H1 (cell line): Measurements from ENCODE around the gene ATP6V1C2. TPM values are rescaled to one million over a fixed set of nuclear protein-coding genes. Genes with fewer than 3 reads are reported as not detected.

ENCODE experiments used
- CTCF ChIA-PET: fragments of 300-600 bp; sonication (Branson Sonifier 250); formaldehyde crosslinking; loops from one replicate; lab custom pipeline; 2021; ENCODE audit not compliant: partially characterized antibody; lab: Charles Lee
- POLR2A ChIA-PET: fragments of 300-600 bp; sonication (Branson Sonifier 250); formaldehyde crosslinking; loops from one replicate; lab custom pipeline; 2021; ENCODE audit warnings: inconsistent platforms; ENCODE audit not compliant: partially characterized antibody; lab: Charles Lee
- DNase-seq, 2 experiments: peaks; one replicate each; pipeline versions ENCODE4 v3.0.0 to v3.0.0-alpha.2; 2010 to 2022; ENCODE audit warnings: low spot score in 2 of 2, low read depth in 1 of 2, mixed read lengths in 1 of 2
- FAIRE-seq: peaks from 2 replicates; lab custom pipeline; 2011; peaks lifted over from hg19 to GRCh38; lab: Jason Lieb, UNC
- H2AFZ ChIP-seq: 2 replicates; pipeline ENCODE4 v1.8.1; 2012; ENCODE audit warnings: low read length, inconsistent platforms
- H2AK5ac ChIP-seq: 2 replicates; pipeline ENCODE4 v1.6.1; 2013; ENCODE audit warnings: low read depth, low read length
- H2BK120ac ChIP-seq: replicated peaks from 2 replicates; pipeline ENCODE3; 2013; ENCODE audit warnings: low read depth, low read length, inconsistent platforms
- H2BK12ac ChIP-seq: 2 replicates; pipeline ENCODE4 v1.6.1; 2013; ENCODE audit warnings: low read depth, low read length
- H2BK15ac ChIP-seq: 2 replicates; pipeline ENCODE4 v1.6.1; 2013; ENCODE audit warnings: low read length
- H2BK20ac ChIP-seq: 2 replicates; pipeline ENCODE4 v1.6.1; 2013; ENCODE audit warnings: low read length
- H2BK5ac ChIP-seq: 2 replicates; pipeline ENCODE4 v1.6.1; 2013; ENCODE audit warnings: low read depth, low read length
- H3K14ac ChIP-seq: 2 replicates; pipeline ENCODE4 v1.6.1; 2013; ENCODE audit warnings: inconsistent platforms; ENCODE audit not compliant: insufficient read length
- H3K18ac ChIP-seq: 2 replicates; pipeline ENCODE4 v1.6.1; 2013; ENCODE audit warnings: low read length; ENCODE audit errors: extremely low read depth
- H3K23ac ChIP-seq: 2 replicates; pipeline ENCODE4 v1.6.1; 2013; ENCODE audit warnings: inconsistent platforms; ENCODE audit not compliant: insufficient read length
- H3K23me2 ChIP-seq: 2 replicates; pipeline ENCODE4 v1.6.1; 2013; ENCODE audit warnings: low read depth, low read length
- H3K27ac ChIP-seq: 2 replicates; pipeline ENCODE4 v1.6.1; 2011; ENCODE audit warnings: low read depth, low read length, inconsistent platforms
- H3K27me3 ChIP-seq, 4 experiments: replicated peaks in 1 of 4; 1 replicate in 1 of 4; 2 replicates in 3 of 4; pipeline versions ENCODE4 v1.6.1 to v1.8.1; 2011 to 2013; ENCODE audit warnings: low read length in 3 of 4, mild to moderate bottlenecking in 3 of 4, inconsistent platforms in 2 of 4, mixed read lengths in 2 of 4, moderate library complexity in 1 of 4; ENCODE audit not compliant: control insufficient read depth in 3 of 4, insufficient read depth in 3 of 4; ENCODE audit errors: extremely low read depth in 1 of 4
- H3K36me3 ChIP-seq, 4 experiments: 2 replicates each; pipeline versions ENCODE4 v1.6.1 to v1.8.1; 2011 to 2013; ENCODE audit warnings: mild to moderate bottlenecking in 4 of 4, low read length in 3 of 4, moderate library complexity in 2 of 4, control low read depth in 1 of 4, inconsistent platforms in 1 of 4; ENCODE audit not compliant: insufficient read depth in 4 of 4, control insufficient read depth in 2 of 4
- H3K4ac ChIP-seq: replicated peaks from 2 replicates; pipeline ENCODE3; 2013; ENCODE audit warnings: low read length, low read depth, mixed read lengths, inconsistent platforms; ENCODE audit not compliant: insufficient read length
- H3K4me1 ChIP-seq, 4 experiments: replicated peaks in 1 of 4; 1 replicate in 1 of 4; 2 replicates in 3 of 4; pipeline versions ENCODE4 v1.6.1 to v1.8.1; 2011 to 2013; ENCODE audit warnings: low read length in 3 of 4, inconsistent platforms in 2 of 4, mixed read lengths in 1 of 4; ENCODE audit not compliant: insufficient read depth in 4 of 4, control insufficient read depth in 3 of 4
- H3K4me2 ChIP-seq, 2 experiments: 2 replicates each; pipeline versions ENCODE4 v1.6.1 to v1.8.1; 2011 to 2013; ENCODE audit warnings: low read depth in 2 of 2, low read length in 2 of 2, control low read depth in 1 of 2, inconsistent platforms in 1 of 2, mild to moderate bottlenecking in 1 of 2; ENCODE audit not compliant: insufficient read depth in 1 of 2
- H3K4me3 ChIP-seq, 4 experiments: fragments of 200-600, 300-600 bp in 1 of 4; sonication (generic), shearing (Covaris generic), sonication (Bioruptor Twin) in 1 of 4; 2 replicates each; pipeline versions ENCODE4 v1.5.1 to v1.8.1; 2011 to 2016; ENCODE audit warnings: low read length in 4 of 4, low read depth in 3 of 4, control low read depth in 2 of 4, inconsistent platforms in 2 of 4, mild to moderate bottlenecking in 2 of 4, mixed read lengths in 1 of 4, moderate library complexity in 1 of 4; ENCODE audit not compliant: insufficient read depth in 2 of 4; ENCODE audit errors: extremely low read depth in 1 of 4
- H3K56ac ChIP-seq: replicated peaks from 2 replicates; pipeline ENCODE3; 2013; ENCODE audit warnings: low read depth, mild to moderate bottlenecking, mixed read lengths, low read length, inconsistent platforms; ENCODE audit not compliant: insufficient read length
- H3K79me1 ChIP-seq: 2 replicates; pipeline ENCODE4 v1.6.1; 2013; ENCODE audit warnings: low read depth, low read length, control low read depth
- H3K79me2 ChIP-seq, 2 experiments: 2 replicates each; pipeline versions ENCODE4 v1.6.1 to v1.8.1; 2012 to 2013; ENCODE audit warnings: low read length in 2 of 2, mild to moderate bottlenecking in 2 of 2, inconsistent platforms in 1 of 2; ENCODE audit not compliant: insufficient read depth in 2 of 2, control insufficient read depth in 1 of 2
- H3K9ac ChIP-seq, 4 experiments: replicated peaks in 1 of 4; 1 replicate in 1 of 4; 2 replicates in 3 of 4; pipeline versions ENCODE4 v1.6.1 to v1.8.1; 2011 to 2013; ENCODE audit warnings: low read depth in 3 of 4, low read length in 3 of 4, control low read depth in 2 of 4, mild to moderate bottlenecking in 2 of 4, moderate library complexity in 2 of 4, inconsistent platforms in 1 of 4; ENCODE audit errors: extremely low read depth in 1 of 4
- H3K9me3 ChIP-seq, 2 experiments: 2 replicates each; pipeline versions ENCODE4 v1.6.1 to v1.8.1; 2012 to 2013; ENCODE audit warnings: mild to moderate bottlenecking in 2 of 2, moderate library complexity in 2 of 2, control low read depth in 1 of 2, inconsistent platforms in 1 of 2, low read depth in 1 of 2, low read length in 1 of 2, mixed read lengths in 1 of 2; ENCODE audit not compliant: insufficient read depth in 2 of 2
- H4K20me1 ChIP-seq, 2 experiments: replicated peaks in 1 of 2; 2 replicates each; pipeline versions ENCODE3 to v1.8.1; 2011 to 2013; ENCODE audit warnings: inconsistent platforms in 2 of 2, low read length in 2 of 2, mild to moderate bottlenecking in 1 of 2; ENCODE audit not compliant: insufficient read depth in 2 of 2, control insufficient read depth in 1 of 2
- H4K5ac ChIP-seq: 2 replicates; pipeline ENCODE4 v1.6.1; 2013; ENCODE audit warnings: low read length, low read depth, mixed read lengths, inconsistent platforms; ENCODE audit not compliant: insufficient read length
- H4K8ac ChIP-seq: 2 replicates; pipeline ENCODE4 v1.8.0; 2013; ENCODE audit warnings: mild to moderate bottlenecking, moderate library complexity, low read length, inconsistent platforms; ENCODE audit not compliant: insufficient read depth; ENCODE audit errors: extremely low read depth
- H4K91ac ChIP-seq: replicated peaks from 2 replicates; pipeline ENCODE3; 2013; ENCODE audit warnings: low read length, mixed read lengths, inconsistent platforms; ENCODE audit not compliant: insufficient read length
- ASH2L ChIP-seq: fragments of 200-600, 300-600 bp; sonication (generic); IDR thresholded peaks from one replicate; pipeline ENCODE4 v1.7.1; 2017; ENCODE audit warnings: low read length
- CTBP2 ChIP-seq: IDR thresholded peaks from 2 replicates; pipeline ENCODE4 v1.7.0; 2011; ENCODE audit warnings: borderline replicate concordance, mild to moderate bottlenecking, moderate library complexity, mixed read lengths, low read length; ENCODE audit not compliant: insufficient read depth, insufficient read length
- FOSL1 ChIP-seq: IDR thresholded peaks from 2 replicates; pipeline ENCODE4 v1.6.1; 2011; ENCODE audit warnings: mild to moderate bottlenecking, low read depth, low read length, moderate library complexity; ENCODE audit not compliant: insufficient read depth
- JUN ChIP-seq: IDR thresholded peaks from 2 replicates; pipeline ENCODE4 v1.6.1; 2011; ENCODE audit warnings: low read depth, mild to moderate bottlenecking, improper control_type of control experiment, low read length
- RBBP5 ChIP-seq: IDR thresholded peaks from 2 replicates; pipeline ENCODE4 v1.7.1; 2012; ENCODE audit warnings: low read depth, mild to moderate bottlenecking, inconsistent platforms, low read length, moderate library complexity, borderline replicate concordance
- WGBS, 2 experiments: shearing (Covaris generic) in 1 of 2; methylation state at CpG; one replicate each; pipeline versions ENCODE4 v1.1.6 to v1.1.7; 2013 to 2015; ENCODE audit warnings: low lambda C conversion rate in 2 of 2, mixed read lengths in 2 of 2, inconsistent platforms in 1 of 2, low coverage in 1 of 2, missing lambda C conversion rate in 1 of 2; ENCODE audit not compliant: insufficient replicate concordance in 2 of 2, insufficient coverage in 1 of 2, insufficient read length in 1 of 2; ENCODE audit errors: extremely low coverage in 1 of 2, missing lambda C conversion rate in 1 of 2; 5-methylcytosine and 5-hydroxymethylcytosine counted together
- polyA plus RNA-seq, 7 experiments: library from polyadenylated mRNA; depleted of rRNA in 3 of 7; stranded (reverse) in 5 of 7; unstranded in 2 of 7; fragments of >200 nt in 5 of 7; fragments of 200-250 nt in 2 of 7; gene quantifications; 1 replicate in 5 of 7; 2 replicates in 1 of 7; 4 replicates in 1 of 7; pipeline versions ENCODE4 v1.2.1 to v1.2.3, GENCODE V29; 2011 to 2013; ENCODE audit warnings: missing spikeins in 2 of 7, mixed read lengths in 2 of 7
- total RNA-seq: library from RNA; stranded (reverse); fragmentation: NEBNext Ultra II Directional; extraction: Animal tissue kit (Norgen Biotek cat#: 25700); gene quantifications from 2 replicates; pipeline ENCODE4 v1.2.1, GENCODE V29; 2021

The ATP6V1C2 gene
- total and polyA plus RNA-seq, 2 of the 8 experiments (the other 6 are each of a cell fraction or from before 2014, with no cell fraction given) = 0.29 to 0.74 TPM

DNA sequence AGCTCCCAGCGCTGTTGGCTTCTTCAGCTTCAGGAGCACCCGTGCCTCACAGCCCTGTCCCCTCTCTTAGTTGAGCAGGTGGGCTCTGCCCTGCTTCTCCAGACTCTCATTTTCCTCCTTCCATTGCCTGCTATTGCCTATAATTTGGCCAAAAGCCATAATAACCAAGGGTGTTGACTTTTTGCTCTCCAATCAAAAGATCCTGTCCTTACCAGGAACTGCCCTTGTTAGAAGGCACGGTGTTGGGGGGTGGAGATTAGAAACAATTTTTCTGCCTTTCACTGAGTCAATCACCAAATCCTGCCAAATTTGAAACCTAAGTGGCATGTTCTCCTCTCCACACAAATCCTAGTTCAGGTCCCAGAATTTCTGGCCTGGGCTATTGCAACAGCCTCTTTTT lies 107.9 kb downstream of the ATP6V1C2 start:
- no peak overlapping the region for H3K56ac ChIP-seq
- no peaks in the 10 kb centered on the region for H3K23me2 ChIP-seq
- no peak overlapping the region for H3K4me2 ChIP-seq
- H3K9me3 ChIP-seq = no peaks in the 10 kb centered on the region
- WGBS, 2 experiments = 92% methylated on average over 3 of the region's 3 CpGs; no CpG with 5 or more reads in 1 of the 2 experiments
- DNase-seq (no peak), FAIRE-seq (no peak)
- no peaks in the 10 kb centered on the region for H3K36me3 ChIP-seq
- no peak overlapping the region for H2BK12ac ChIP-seq
- no peak overlapping the region for H3K14ac ChIP-seq
- no peak overlapping the region for H2BK120ac ChIP-seq
- no peak overlapping the region for H3K4ac ChIP-seq
- POLR2A ChIA-PET = interaction anchor here (0.6 kb wide), 1 partner anchor 75 kb away, joined by 6 read pairs; no protein-coding TSS in a partner anchor
- no peak overlapping the region for H2BK20ac ChIP-seq
- no peak overlapping the region for H4K91ac ChIP-seq
- no peak overlapping the region for H2BK15ac ChIP-seq
- H3K23ac ChIP-seq = no peak overlapping the region
- peaks cover 0 to 7% (median 4%) of the 10 kb centered on the region in 4 experiments; a peak in 3 of 7 replicates for H3K27me3 ChIP-seq
- no peak overlapping the region for H2AK5ac ChIP-seq
- no peak overlapping the region for H4K5ac ChIP-seq
- TF ChIP-seq ASH2L (no peak), JUN (no peak), CTBP2 (no peak), FOSL1 (no peak), RBBP5 (no peak)
- CTCF ChIA-PET = interaction anchor here (1.1 to 11.2 kb wide), 7 partner anchors 8 to 293 kb away, joined by 3 to 234 read pairs (median 4); partner anchors contain the start of genes KCNF1 and PDIA6
- no peak overlapping the region for H3K4me3 ChIP-seq
- H3K18ac ChIP-seq = no peak overlapping the region
- no peak overlapping the region for H2AFZ ChIP-seq
- peaks cover 0 to 7% (median 4%) of the 10 kb centered on the region in 4 experiments; a peak in 5 of 7 replicates for H3K4me1 ChIP-seq
- no peaks in the 10 kb centered on the region for H3K79me1 ChIP-seq
- H3K27ac ChIP-seq = no peak overlapping the region
- no peak overlapping the region for H4K8ac ChIP-seq
- no peak overlapping the region for H3K9ac ChIP-seq
- H2BK5ac ChIP-seq = no peak overlapping the region
- H3K79me2 ChIP-seq = no peaks in the 10 kb centered on the region
- no peaks in the 10 kb centered on the region for H4K20me1 ChIP-seq
